ENCODE results near the gene SPAG16. TPM values are rescaled to one million over a fixed set of nuclear protein-coding genes. Genes with fewer than 3 reads are reported as not detected.

Gene SPAG16
- total RNA-seq, 2 experiments from 2014 or later: 2.8 to 3.2 TPM

- Mint-ChIP-seq H3K36me3 (ENCODE audit: low read depth) (no peaks in the 10 kb centered on the region), H3K27ac (no peak overlapping the region), H3K9me3 (peaks cover 4% of the 10 kb centered on the region), H3K4me1 (ENCODE audit: low read depth) (no peaks in the 10 kb centered on the region), H3K4me3 (no peak overlapping the region), H3K27me3 (peaks cover 5% of the 10 kb centered on the region)
- Histone ChIP-seq H3K27me3 (ENCODE audit: control insufficient read depth in 1 of 2, insufficient read depth in 2 of 2, low read length in 2 of 2) (no peaks in the 10 kb centered on the region), H3K36me3 (ENCODE audit: insufficient read depth, low read length) (no peaks in the 10 kb centered on the region), H3K4me3 (ENCODE audit: low read length) (no peak overlapping the region), H3K27ac (ENCODE audit: low read depth in 1 of 2, low read length in 2 of 2) (no peak overlapping the region), H3K9me3 (ENCODE audit: control insufficient read depth in 1 of 2, insufficient read depth in 1 of 2, low read length in 2 of 2) (no peaks in the 10 kb centered on the region), H3K4me1 (ENCODE audit: insufficient read depth, low read length) (no peaks in the 10 kb centered on the region)
- no peak for TF ChIP-seq CTCF (IDR thresholded peaks at IDR 0.05)
- ATAC-seq (ENCODE audit: poor library complexity) (no peak), DNase-seq (no peak)
- ChIA-PET CTCF (no interaction called here), POLR2A (no interaction called here)
- intact Hi-C loops (cut with DNase I, micrococcal nuclease): no loop called here
Measured at GRCh38 chr2:214315324-214315723, 1031.1 kb downstream of the SPAG16 start.

- Mint-ChIP-seq H3K9me3 (peaks cover 4% of the 10 kb centered on the region), H3K4me1 (ENCODE audit: low read depth) (no peaks in the 10 kb centered on the region), H3K36me3 (ENCODE audit: low read depth) (no peaks in the 10 kb centered on the region), H3K27me3 (peaks cover 5% of the 10 kb centered on the region), H3K4me3 (no peak overlapping the region), H3K27ac (no peak overlapping the region)
- intact Hi-C loops (cut with DNase I, micrococcal nuclease): no loop called here
- no peak overlapping the region for H3K27ac ChIP-seq (ENCODE audit: low read depth in 1 of 2, low read length in 2 of 2)
- no peak for DNase-seq
- no peak overlapping the region for H3K4me3 ChIP-seq (ENCODE audit: low read length)
- no peaks in the 10 kb centered on the region for H3K27me3 ChIP-seq (ENCODE audit: control insufficient read depth in 1 of 2, insufficient read depth in 2 of 2, low read length in 2 of 2)
- no peaks in the 10 kb centered on the region for H3K36me3 ChIP-seq (ENCODE audit: insufficient read depth, low read length)
- H3K9me3 ChIP-seq (ENCODE audit: control insufficient read depth in 1 of 2, insufficient read depth in 1 of 2, low read length in 2 of 2): no peaks in the 10 kb centered on the region
- H3K4me1 ChIP-seq (ENCODE audit: insufficient read depth, low read length): no peaks in the 10 kb centered on the region
- ATAC-seq (ENCODE audit: poor library complexity): no peak
- ChIA-PET CTCF (no interaction called here), POLR2A (no interaction called here)
- no peak for TF ChIP-seq CTCF (IDR thresholded peaks at IDR 0.05)
Measured at GRCh38 chr2:214320211-214320610, 1035.9 kb downstream of the SPAG16 start.

- Mint-ChIP-seq H3K4me3 (no peak overlapping the region), H3K27me3 (peaks cover 5% of the 10 kb centered on the region), H3K36me3 (ENCODE audit: low read depth) (no peaks in the 10 kb centered on the region), H3K9me3 (peaks cover 4% of the 10 kb centered on the region), H3K27ac (no peak overlapping the region), H3K4me1 (ENCODE audit: low read depth) (no peaks in the 10 kb centered on the region)
- ATAC-seq (ENCODE audit: poor library complexity): no peak
- intact Hi-C loops (cut with DNase I, micrococcal nuclease): no loop called here
- Histone ChIP-seq H3K36me3 (ENCODE audit: insufficient read depth, low read length) (no peaks in the 10 kb centered on the region), H3K4me1 (ENCODE audit: insufficient read depth, low read length) (no peaks in the 10 kb centered on the region), H3K9me3 (ENCODE audit: control insufficient read depth in 1 of 2, insufficient read depth in 1 of 2, low read length in 2 of 2) (no peaks in the 10 kb centered on the region), H3K27ac (ENCODE audit: low read depth in 1 of 2, low read length in 2 of 2) (no peak overlapping the region), H3K4me3 (ENCODE audit: low read length) (no peak overlapping the region), H3K27me3 (ENCODE audit: control insufficient read depth in 1 of 2, insufficient read depth in 2 of 2, low read length in 2 of 2) (no peaks in the 10 kb centered on the region)
- ChIA-PET POLR2A (no interaction called here), CTCF (no interaction called here)
- no peak for TF ChIP-seq CTCF (IDR thresholded peaks at IDR 0.05)
- no peak for DNase-seq
Measured at GRCh38 chr2:214322662-214323061, 1038.4 kb downstream of the SPAG16 start.
